ENCODE data around the gene TRPV2.

GRCh38 chr17:16383216-16383615 lies 32.2 kb upstream of the TRPV2 start:
- TF ChIP-seq POLR2A (IDR thresholded peaks at IDR 0.05; ENCODE audit: low read length): peak; percentile 42
- TF ChIP-seq GATA1 (IDR thresholded peaks at IDR 0.05; ENCODE audit: low read depth, low read length): no peak
